Umbilical cord (tissue), 2 donors: ENCODE data around the gene HDAC4. TPM values are rescaled to one million over a fixed set of nuclear protein-coding genes. Genes with fewer than 3 reads are reported as not detected.

Experiments
- DNase-seq: peaks from one replicate; pipeline ENCODE4 v3.0.0-alpha.2; 2015; ENCODE audit warnings: low spot score
- total RNA-seq: library from RNA; depleted of rRNA; stranded (reverse); fragments of >200 nt; gene quantifications from one replicate; pipeline ENCODE4 v1.2.3, GENCODE V29; 2014; ENCODE audit warnings: low replicate concordance; ENCODE audit not compliant: insufficient read depth

The HDAC4 gene
- total RNA-seq, 1 donor from 2014 or later: 99.4 TPM

DNA sequence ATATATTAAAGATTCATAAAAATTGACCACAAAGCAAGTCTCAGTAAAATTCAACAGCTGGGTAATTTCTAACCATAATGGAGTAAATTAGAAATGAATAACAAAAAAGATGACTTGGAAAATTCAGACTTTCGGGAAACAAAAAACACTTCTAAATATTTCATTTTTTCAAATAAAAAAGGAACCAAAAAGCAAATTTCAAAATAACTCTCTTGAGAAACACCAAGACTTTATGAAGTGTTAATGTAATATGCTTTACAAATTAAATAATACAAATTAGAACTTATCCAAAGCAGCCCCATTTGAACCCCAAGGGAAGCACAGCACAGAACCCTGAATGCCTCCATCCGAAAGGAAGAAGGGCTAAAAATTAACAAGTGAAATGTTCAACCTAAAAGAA, 175.9 kb downstream of the HDAC4 start:
- DNase-seq: no peak

DNA sequence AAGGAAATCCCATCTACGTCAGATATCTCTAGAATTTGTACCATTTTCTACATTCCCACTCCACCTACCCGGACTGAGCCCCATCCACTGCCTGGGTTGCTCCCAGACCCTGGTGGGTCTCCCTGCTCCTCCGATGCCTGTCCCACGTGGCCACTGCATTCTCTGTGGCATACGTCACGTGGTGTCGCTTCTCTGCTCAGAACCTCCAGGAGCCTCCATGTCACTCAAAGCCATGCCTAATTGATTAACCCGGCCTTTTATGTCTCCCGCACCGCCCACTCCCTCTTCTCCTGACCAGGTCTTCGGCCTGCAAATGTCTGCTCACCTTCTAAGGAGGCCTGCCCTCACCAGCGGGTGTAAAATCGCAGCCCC, 176.6 kb downstream of the HDAC4 start:
- DNase-seq: no peak

DNA sequence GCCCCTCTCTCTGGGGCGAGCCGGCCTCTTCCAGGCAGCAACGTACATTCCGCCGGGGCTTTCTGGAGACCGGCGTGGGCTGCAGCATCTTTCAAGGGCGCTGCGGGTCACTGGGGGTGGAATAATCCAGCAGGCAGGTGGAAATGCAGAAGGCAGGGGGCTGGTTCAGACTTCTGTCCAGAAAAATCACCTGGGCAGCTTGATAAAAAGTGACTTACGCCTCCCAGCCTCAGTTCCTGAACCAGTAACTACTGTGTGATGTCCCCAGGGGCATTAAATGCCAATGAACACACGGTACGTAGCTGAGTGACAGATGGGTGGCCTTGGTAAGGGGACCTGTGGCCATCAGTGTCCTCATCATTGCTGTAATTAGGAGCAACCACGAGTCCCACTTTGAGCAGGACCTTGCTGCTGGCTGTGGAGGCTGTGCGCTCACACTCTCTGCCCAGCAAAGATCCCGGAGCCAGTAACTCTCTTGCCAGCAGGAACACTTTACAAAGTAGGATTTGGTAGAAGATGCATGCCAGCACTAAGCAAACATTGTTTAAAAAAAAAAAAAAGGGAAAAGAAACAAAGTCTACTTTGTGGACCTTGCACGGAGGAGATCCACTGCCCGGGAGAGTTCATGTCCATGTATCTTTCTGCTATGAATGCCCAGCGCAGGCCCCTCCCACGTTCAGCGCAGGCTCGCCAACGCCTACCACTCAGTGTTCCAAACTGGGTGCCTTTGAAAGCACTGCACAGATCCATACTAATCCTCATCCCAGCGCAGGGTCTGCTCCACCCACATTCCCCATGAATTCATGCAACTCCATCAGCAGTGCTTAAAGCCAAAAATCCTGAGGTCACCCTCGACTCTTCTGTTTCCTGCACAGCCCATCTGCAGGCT, 177.3 kb downstream of the HDAC4 start:
- DNase-seq: peak; percentile 98

- DNase-seq: peak; percentile 44
Observed at GRCh38 chr2:239222706-239223309, 178.0 kb downstream of the HDAC4 start.

DNA sequence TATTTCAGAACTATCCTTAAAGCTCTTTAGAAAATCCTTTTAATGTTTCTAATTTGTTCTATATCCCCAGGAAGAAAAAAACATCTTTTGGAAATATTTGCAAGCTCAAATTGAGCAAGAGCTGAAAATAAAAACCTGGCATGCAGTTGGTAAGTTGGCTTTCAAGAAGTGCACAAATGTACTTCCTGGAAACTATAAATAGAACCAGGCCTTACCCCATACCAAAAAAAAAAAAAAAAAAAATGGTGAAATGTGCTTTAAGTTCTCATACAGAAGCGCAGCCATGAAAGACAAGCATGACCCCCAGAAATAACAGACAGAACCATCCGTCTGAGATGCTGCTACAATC, 178.5 kb downstream of the HDAC4 start:
- DNase-seq: peak; percentile 77

- DNase-seq: no peak
Observed at GRCh38 chr2:239220981-239221396, 179.8 kb downstream of the HDAC4 start.

DNA sequence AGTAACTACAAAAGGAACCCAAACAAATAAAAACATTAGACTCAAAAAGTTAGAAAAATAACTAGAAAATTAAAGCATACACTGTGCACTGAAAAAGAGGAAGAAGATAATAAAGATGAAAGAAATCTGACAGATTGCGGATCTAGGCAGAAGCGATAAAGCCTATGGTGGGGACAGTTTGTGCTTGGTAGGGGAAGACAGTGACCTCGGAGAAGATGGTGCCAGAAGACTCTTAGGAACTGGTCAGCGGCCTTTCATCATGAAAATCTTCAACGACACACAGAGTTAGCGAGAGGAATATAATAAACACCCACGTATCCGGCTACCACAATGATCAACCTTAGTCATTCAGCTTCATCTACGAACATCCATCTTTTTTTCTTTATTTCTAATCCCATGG, 180.5 kb downstream of the HDAC4 start:
- no peak for DNase-seq

DNA sequence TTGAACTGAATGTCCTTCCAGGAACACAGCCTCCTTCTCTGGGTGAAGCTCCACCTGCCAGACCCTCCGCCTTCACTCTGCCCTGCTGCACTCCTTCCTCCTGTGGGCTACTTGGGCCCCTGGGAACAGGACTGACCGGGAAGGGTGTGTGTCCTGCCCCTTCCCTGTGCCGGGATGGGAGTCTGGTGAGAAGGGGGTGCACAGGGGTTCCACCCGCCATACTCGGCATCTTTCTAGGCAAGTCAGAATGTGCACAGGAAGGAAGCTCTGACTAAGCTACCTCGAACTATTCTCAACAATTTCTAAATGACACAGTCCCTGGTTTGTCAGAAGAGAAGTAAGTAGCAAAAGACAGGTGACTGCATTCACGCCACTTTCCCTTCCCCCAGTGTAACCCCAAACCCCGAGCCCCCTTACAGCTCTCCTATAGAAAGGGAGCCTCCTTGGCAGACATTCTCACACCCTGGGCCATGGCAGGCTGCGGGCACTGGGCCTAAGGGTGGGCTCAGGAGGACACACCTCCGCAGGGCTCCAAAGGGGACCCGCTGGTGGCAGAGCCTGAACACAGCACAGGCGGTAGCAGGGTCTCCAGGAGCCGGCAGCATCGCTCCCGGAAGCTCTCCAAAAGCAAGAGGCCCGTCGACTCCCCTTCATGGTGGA, 184.1 kb downstream of the HDAC4 start:
- DNase-seq: no peak

GRCh38 chr2:239215988-239216613, 184.7 kb downstream of the HDAC4 start:
- DNase-seq: no peak

GRCh38 chr2:239215136-239215925, 185.5 kb downstream of the HDAC4 start:
- DNase-seq: no peak

- DNase-seq: no peak
Observed at GRCh38 chr2:239214725-239215124, 186.1 kb downstream of the HDAC4 start.

DNA sequence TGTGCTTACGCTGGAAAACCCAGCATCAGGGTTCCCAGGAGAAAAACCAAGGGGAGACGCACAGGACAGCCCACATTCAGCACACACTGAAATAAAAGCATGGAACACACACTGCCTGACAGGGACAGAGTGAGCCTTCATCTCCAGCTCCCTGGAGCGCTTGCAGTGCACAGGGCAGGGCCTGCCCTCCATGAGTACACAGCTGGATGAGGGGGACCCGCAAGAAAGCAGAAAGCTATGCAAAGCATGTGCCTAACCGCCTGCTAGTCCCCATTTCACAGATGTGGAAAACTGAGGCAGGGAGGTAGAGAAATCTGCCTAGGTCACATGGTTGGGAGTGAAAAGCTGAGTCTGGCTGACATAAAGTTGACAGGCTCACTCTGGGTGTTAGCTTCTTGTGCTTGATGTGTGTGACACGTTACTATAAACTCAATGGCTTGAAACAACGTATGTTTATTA, 187.1 kb downstream of the HDAC4 start:
- DNase-seq: no peak

GRCh38 chr2:239212929-239213642, 187.7 kb downstream of the HDAC4 start:
- no peak for DNase-seq

- DNase-seq: no peak
Observed at GRCh38 chr2:239212121-239212928, 188.5 kb downstream of the HDAC4 start.

- peak; percentile 79 for DNase-seq
Observed at GRCh38 chr2:239211396-239212094, 189.3 kb downstream of the HDAC4 start.

DNA sequence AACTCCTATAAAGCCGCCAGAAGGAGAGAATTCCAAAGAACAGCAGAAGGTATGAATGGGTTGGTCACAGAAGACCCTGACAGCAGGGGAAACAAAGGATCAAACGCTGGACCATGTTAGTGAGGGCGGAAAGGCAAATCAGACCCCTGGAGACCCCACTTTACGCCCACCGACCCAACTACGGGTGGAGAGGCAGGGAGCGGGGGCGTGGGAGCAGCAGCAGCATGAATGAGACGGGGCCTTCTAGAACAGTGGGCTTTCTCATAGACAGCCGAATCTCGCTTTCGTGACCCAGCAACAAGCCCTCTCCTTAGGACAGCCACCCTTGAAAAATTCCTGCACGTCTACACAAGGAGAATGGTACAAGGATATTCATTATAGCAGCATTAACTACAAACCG, 191.0 kb downstream of the HDAC4 start:
- DNase-seq: no peak

GRCh38 chr2:239208465-239209180, 192.2 kb downstream of the HDAC4 start:
- no peak for DNase-seq

GRCh38 chr2:239206851-239207250, 194.0 kb downstream of the HDAC4 start:
- DNase-seq: no peak

- DNase-seq: no peak
Observed at GRCh38 chr2:239206042-239206441, 194.8 kb downstream of the HDAC4 start.
